NOMO-1 treated with DMSO at 0.1 percent for 48 hours (cell line): Measurements from ENCODE around the gene EIF2AK2.
"Not testable (repeated sequence)": the region's sequence is repeated elsewhere in the genome, so short reads cannot be mapped to it uniquely, and the experiment has no call there.

Experiments used
- DNase-seq: peaks from one replicate; lab custom pipeline; 2025; ENCODE audit not compliant: unreplicated experiment; lab: John Stamatoyannopoulos, UW

The EIF2AK2 gene

GRCh38 chr2:37156857-37157714 is at the start of gene EIF2AK2:
Gene EIF2AK2 (minus strand): TSS chr2:37156980. CDS start chr2:37147806, 9,174 bp downstream.
- peak; percentile 89 for DNase-seq

- DNase-seq: no peak
These were observed 49.0 kb upstream of the EIF2AK2 start for GRCh38 chr2:37205689-37206341.

- not testable (repeated sequence) for DNase-seq
These were observed 48.4 kb upstream of the EIF2AK2 start for GRCh38 chr2:37205071-37205661.

GRCh38 chr2:37203708-37204107 is 46.9 kb upstream of the EIF2AK2 start:
- no peak for DNase-seq

GRCh38 chr2:37201766-37202165 is 45.0 kb upstream of the EIF2AK2 start:
- DNase-seq: no peak

- no peak for DNase-seq
These were observed 44.4 kb upstream of the EIF2AK2 start for GRCh38 chr2:37201208-37201607.

- DNase-seq: no peak
These were observed 41.9 kb upstream of the EIF2AK2 start for GRCh38 chr2:37198681-37199065.

- peak; percentile 17 for DNase-seq
These were observed 39.8 kb upstream of the EIF2AK2 start, which contains the start of gene CEBPZOS for GRCh38 chr2:37196320-37197195. Gene CEBPZOS (plus strand): TSS chr2:37196496. CDS start chr2:37199705, 3,209 bp downstream.

- DNase-seq: not testable (repeated sequence)
These were observed 39.1 kb upstream of the EIF2AK2 start for GRCh38 chr2:37195862-37196319.

- DNase-seq: no peak
These were observed 35.8 kb upstream of the EIF2AK2 start for GRCh38 chr2:37192551-37192950.

GRCh38 chr2:37191747-37192146 is 35.0 kb upstream of the EIF2AK2 start:
- DNase-seq: no peak

GRCh38 chr2:37191253-37191652 is 34.5 kb upstream of the EIF2AK2 start:
- DNase-seq: no peak

GRCh38 chr2:37190290-37190689 is 33.5 kb upstream of the EIF2AK2 start:
- peak; percentile 74 for DNase-seq

GRCh38 chr2:37189452-37190153 is 32.8 kb upstream of the EIF2AK2 start:
- peak; percentile 84 for DNase-seq

- no peak for DNase-seq
These were observed 31.8 kb upstream of the EIF2AK2 start, which contains the start of gene SULT6B1 for GRCh38 chr2:37188570-37188969. Gene SULT6B1 (minus strand): TSS chr2:37188670. CDS start chr2:37188640, 30 bp downstream.

- no peak for DNase-seq
These were observed 25.2 kb upstream of the EIF2AK2 start for GRCh38 chr2:37181726-37182684.

GRCh38 chr2:37180640-37181039 is 23.9 kb upstream of the EIF2AK2 start:
- DNase-seq: no peak

GRCh38 chr2:37180006-37180639 is 23.3 kb upstream of the EIF2AK2 start:
- no peak for DNase-seq
